Ascending aorta (tissue), 2 donors: Measurements from ENCODE around the gene FOCAD. TPM values are rescaled to one million over a fixed set of nuclear protein-coding genes. Genes with fewer than 3 reads are reported as not detected.

Experiments used
- DNase-seq, 2 donors: peaks; one replicate each; pipeline ENCODE4 v3.0.0-alpha.2; 2019; ENCODE audit warnings: low spot score in 2 of 2
- H3K27ac ChIP-seq, 2 donors: fragments of 200-600 bp; sonication (generic); one replicate each; pipeline ENCODE4 v1.5.1; 2016 to 2017; ENCODE audit warnings: mild to moderate bottlenecking in 1 of 2
- H3K27me3 ChIP-seq: fragments of 200-600 bp; sonication (generic); one replicate; pipeline ENCODE4 v1.5.1; 2017
- H3K36me3 ChIP-seq, 2 donors: fragments of 200-600 bp; sonication (generic); one replicate each; pipeline ENCODE4 v1.5.1; 2016
- H3K4me1 ChIP-seq, 2 donors: fragments of 200-600 bp; sonication (generic); one replicate each; pipeline ENCODE4 v1.5.1; 2016 to 2017; ENCODE audit warnings: mild to moderate bottlenecking in 1 of 2
- H3K4me3 ChIP-seq, 2 donors: fragments of 200-600 bp; sonication (generic); one replicate each; pipeline ENCODE4 v1.5.1; 2016 to 2017; ENCODE audit warnings: mild to moderate bottlenecking in 1 of 2
- H3K9me3 ChIP-seq, 2 donors: fragments of 200-600 bp; sonication (generic); one replicate each; pipeline ENCODE4 v1.5.1; 2016
- intact Hi-C: fragments of 100-400 bp; cut with DNase I; formaldehyde crosslinking; loops from one replicate; pipeline ENCODE4 v1.15.1; 2023
- total RNA-seq: library from RNA; depleted of rRNA; stranded (reverse); fragments of >200 nt; gene quantifications from one replicate; pipeline ENCODE4 v1.1.0, GENCODE V29; 2016
- TF ChIP-seq, protein P1 (sequence below), 3 experiments: fragments of 200-600 bp in 2 of 3; fragments of 450-650 bp in 1 of 3; sonication (generic) in 2 of 3; IDR thresholded peaks; one replicate each; pipeline ENCODE4 v1.5.1; 2016 to 2019; ENCODE audit warnings: antibody characterized with exemption in 3 of 3, mild to moderate bottlenecking in 1 of 3, moderate library complexity in 1 of 3

The FOCAD gene
- total RNA-seq, 1 donor from 2014 or later: 64.3 TPM

DNA sequence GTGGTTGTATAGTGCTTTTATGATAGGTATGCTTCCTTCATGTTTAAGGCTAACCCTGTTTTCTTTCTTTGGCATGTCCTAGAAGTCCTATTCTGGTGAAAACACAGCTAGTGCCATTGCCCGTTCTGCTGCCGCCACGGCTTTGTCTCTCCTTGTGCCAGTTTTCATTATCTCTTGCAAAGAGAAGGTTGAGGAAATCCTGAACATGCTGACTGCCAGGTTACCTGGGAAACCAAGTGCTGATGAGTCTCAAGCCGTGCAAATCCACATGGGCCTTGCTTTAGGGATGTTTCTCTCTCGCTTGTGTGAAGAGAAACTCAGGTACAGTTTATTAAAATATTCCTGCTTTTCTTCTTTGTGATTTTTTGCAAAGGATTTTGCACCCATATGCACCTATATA is 245.2 kb downstream of the FOCAD start:
- Histone ChIP-seq H3K4me3 (no peak overlapping the region), H3K36me3 (peaks cover 0 to 7% of the 10 kb centered on the region in 2 donors)
- TF ChIP-seq, protein P1, sequence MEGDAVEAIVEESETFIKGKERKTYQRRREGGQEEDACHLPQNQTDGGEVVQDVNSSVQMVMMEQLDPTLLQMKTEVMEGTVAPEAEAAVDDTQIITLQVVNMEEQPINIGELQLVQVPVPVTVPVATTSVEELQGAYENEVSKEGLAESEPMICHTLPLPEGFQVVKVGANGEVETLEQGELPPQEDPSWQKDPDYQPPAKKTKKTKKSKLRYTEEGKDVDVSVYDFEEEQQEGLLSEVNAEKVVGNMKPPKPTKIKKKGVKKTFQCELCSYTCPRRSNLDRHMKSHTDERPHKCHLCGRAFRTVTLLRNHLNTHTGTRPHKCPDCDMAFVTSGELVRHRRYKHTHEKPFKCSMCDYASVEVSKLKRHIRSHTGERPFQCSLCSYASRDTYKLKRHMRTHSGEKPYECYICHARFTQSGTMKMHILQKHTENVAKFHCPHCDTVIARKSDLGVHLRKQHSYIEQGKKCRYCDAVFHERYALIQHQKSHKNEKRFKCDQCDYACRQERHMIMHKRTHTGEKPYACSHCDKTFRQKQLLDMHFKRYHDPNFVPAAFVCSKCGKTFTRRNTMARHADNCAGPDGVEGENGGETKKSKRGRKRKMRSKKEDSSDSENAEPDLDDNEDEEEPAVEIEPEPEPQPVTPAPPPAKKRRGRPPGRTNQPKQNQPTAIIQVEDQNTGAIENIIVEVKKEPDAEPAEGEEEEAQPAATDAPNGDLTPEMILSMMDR (IDR thresholded peaks at IDR 0.05): no peak

DNA sequence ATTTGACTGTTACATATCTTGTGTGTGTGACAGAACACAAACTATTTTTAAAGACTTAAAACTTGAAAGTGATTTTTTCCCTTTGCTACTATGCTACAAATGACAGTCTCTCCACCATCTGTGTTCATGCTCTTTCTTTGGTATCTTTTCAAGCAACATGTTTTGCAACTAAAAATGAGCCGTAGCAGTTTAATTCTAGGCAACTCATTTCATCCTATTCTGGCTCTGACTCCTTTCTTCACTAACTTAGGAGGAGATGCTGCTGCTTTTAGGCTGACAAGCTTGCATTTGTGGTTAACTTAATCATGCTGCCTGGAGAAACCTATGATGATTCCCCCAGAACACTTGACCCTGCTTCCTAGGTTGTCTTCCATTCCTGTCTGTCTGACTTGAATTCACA is 246.8 kb downstream of the FOCAD start:
- TF ChIP-seq, protein P1 (IDR thresholded peaks at IDR 0.05): no peak
- Histone ChIP-seq H3K27me3 (no peaks in the 10 kb centered on the region), H3K27ac (no peak overlapping the region), H3K36me3 (peaks cover 0 to 13% of the 10 kb centered on the region in 2 donors), H3K9me3 (no peaks in the 10 kb centered on the region), H3K4me1 (no peaks in the 10 kb centered on the region), H3K4me3 (no peak overlapping the region)
- intact Hi-C loops: no loop called here
- DNase-seq: no peak

More for the DNA sequence above, 245.2 kb downstream of the FOCAD start:
- intact Hi-C loops: no loop called here
- no peaks in the 10 kb centered on the region for H3K4me1 ChIP-seq
- H3K27me3 ChIP-seq: no peaks in the 10 kb centered on the region
- no peak for DNase-seq
- H3K9me3 ChIP-seq: no peaks in the 10 kb centered on the region
- H3K27ac ChIP-seq: no peak overlapping the region

DNA sequence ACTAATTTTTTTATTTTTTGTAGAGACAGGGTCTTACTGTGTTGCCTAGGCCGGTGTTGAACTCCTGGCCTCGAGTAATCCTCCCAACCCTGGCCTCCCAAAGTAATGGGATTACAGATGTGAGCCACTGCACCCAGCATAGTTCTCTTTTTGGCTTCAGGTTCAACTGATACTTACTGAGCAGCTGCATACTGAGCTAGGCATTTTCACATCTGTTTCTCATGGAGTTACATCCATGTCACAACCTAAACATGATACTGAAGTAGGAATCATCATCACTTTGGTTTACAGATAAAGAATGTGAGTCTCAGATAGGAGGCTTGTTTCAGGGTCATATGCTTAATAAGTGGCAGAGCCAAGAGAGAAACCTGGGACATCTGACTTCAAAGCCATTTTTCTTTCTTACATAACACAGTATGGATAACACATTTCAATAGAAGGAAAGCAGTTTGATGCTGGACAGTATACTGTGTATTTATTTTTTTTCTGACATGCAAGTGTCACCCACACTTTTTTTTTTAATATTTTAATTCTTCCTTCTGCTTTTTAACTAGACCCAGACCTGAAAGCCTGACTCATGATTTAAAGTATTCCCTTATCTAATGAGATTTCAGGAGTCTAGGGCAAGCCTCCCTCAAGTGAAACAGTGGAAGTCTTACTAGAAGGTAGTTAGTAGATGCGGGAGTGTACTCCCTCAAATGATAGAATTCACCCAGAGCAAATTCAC is 256.6 kb downstream of the FOCAD start:
- no peak overlapping the region for H3K4me3 ChIP-seq
- intact Hi-C loops: loop anchor here (1.0 to 10.0 kb wide), 4 partner anchors 56 to 1014 kb away; no protein-coding TSS in a partner anchor

DNA sequence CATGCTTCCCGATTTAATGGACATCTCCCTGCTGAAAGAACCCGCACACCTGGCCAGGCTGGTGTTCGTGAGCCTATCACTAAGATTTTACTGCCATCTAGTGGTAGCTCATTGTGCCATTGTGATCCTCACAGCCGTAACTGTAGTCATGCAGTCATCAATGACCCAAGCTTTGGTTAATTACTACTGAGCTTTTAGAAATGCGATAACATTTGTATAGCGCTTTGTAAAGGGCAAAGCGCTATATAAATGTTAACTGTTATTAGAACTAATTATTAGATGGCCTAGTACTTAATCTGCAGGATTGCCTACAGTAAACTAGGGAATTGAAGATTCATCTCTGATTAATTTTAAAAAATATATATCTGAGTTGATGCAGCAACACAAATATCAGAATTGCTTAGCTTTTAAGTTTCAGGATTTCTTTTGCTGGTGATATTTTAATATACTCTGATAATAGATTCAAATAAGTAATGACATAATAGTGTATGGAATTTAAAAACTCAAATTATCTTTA is 257.2 kb downstream of the FOCAD start:
- Histone ChIP-seq H3K36me3 (no peaks in the 10 kb centered on the region), H3K4me1 (no peaks in the 10 kb centered on the region), H3K27me3 (no peaks in the 10 kb centered on the region), H3K9me3 (no peaks in the 10 kb centered on the region), H3K4me3 (no peak overlapping the region), H3K27ac (no peak overlapping the region)
- TF ChIP-seq, protein P1 (IDR thresholded peaks at IDR 0.05): peak; percentile 48 to 89 (median 76)
- DNase-seq: peak in 1 of 2 donors; percentile 68
- intact Hi-C loops: loop anchor here (1.0 to 10.0 kb wide), 4 partner anchors 56 to 1014 kb away; no protein-coding TSS in a partner anchor

More for the DNA sequence above, 256.6 kb downstream of the FOCAD start:
- Histone ChIP-seq H3K4me1 (no peaks in the 10 kb centered on the region), H3K27me3 (no peaks in the 10 kb centered on the region), H3K27ac (no peak overlapping the region), H3K9me3 (no peaks in the 10 kb centered on the region), H3K36me3 (no peaks in the 10 kb centered on the region)
- TF ChIP-seq, protein P1 (IDR thresholded peaks at IDR 0.05): no peak
- no peak for DNase-seq

DNA sequence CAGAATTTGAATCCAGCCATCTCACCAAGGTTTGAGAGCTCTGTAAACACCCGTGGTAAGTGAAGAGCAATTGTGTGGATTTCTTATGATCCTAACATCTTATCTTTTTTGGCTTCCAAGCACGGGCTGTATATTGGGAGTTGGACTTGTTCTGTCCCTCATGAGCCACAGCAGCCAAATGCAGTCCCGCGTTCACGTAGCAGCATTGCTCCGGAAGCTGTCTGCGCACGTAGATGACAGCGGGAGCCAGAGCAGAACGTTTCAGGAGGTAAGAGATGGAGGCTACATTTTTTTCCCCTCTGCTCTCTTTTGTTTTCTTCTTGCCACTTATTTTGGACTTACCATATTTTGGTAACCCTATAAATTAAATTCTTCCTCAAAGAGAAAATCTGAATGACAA is 260.4 kb downstream of the FOCAD start:
- TF ChIP-seq, protein P1 (IDR thresholded peaks at IDR 0.05): no peak
- no peak for DNase-seq
- Histone ChIP-seq H3K4me1 (no peaks in the 10 kb centered on the region), H3K36me3 (no peaks in the 10 kb centered on the region), H3K4me3 (no peak overlapping the region), H3K9me3 (no peaks in the 10 kb centered on the region), H3K27me3 (no peaks in the 10 kb centered on the region), H3K27ac (no peak overlapping the region)
- intact Hi-C loops: loop anchor here (5.0 to 10.0 kb wide), 2 partner anchors 60 to 168 kb away; no protein-coding TSS in a partner anchor
